ENCODE measurements around the gene PI16.

Gene PI16

DNA sequence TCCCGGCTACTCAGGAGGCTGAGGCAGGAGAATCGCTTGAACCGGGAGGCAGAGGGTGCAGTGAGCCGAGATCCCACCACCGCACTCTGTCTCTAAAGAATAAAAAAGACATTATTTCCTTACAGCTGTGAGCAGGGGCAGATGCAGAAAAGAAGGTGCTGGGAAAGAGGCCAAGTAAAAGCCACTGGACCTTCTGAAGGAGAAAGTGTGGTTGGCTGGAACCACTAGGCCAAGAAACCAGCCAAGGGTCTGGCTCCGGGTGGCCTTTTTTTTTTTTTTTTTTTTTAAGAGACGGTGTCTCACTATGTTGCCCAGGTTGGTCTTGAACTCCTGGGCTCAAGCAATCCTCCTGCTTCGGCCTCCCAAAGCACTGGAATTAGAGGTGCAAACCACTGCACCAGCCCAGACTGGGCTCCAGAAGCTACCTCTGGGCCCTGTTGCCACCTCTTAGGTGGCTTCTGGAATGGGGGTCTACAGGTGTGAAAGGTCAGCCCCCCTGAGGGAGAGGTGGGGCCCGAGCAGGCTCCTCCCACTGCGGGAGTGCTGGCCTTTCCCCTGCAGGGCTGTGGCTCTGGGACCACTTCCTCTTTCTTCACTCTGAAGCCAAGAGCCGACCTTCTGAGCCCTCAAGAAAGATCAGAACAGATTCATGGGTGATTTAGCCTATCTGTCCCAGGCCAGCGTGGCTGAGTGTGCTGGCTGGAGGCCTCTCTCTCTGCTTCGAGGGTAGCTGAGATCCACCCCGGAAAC is 50.7 kb downstream of the PI16 start, which contains the start of gene FGD2:
FGD2 (plus strand) TSS at position 595 of the 750 bp plus-strand sequence. CDS start 163 bp downstream, outside the sequence.
- no peaks in the 10 kb centered on the region for H3K36me3 ChIP-seq (replicated peaks)
- H3K27me3 ChIP-seq (replicated peaks): no peaks in the 10 kb centered on the region
- no peak for DNase-seq
- H3K4me3 ChIP-seq (ENCODE audit: low read depth, low read length): no peak within 1 kb of the TSS
- no peak for TF ChIP-seq CTCF (IDR thresholded peaks at IDR 0.05; ENCODE audit: low read depth, low read length, missing control alignments)
- in situ Hi-C loops (cut with HindIII; ENCODE audit: low pct_ligation_motif_present, low sequenced_read_pairs): loop anchor here (25.0 kb wide), 1 partner anchor 243 kb away; no protein-coding TSS in a partner anchor
- no peak within 1 kb of the TSS for H3K27ac ChIP-seq

DNA sequence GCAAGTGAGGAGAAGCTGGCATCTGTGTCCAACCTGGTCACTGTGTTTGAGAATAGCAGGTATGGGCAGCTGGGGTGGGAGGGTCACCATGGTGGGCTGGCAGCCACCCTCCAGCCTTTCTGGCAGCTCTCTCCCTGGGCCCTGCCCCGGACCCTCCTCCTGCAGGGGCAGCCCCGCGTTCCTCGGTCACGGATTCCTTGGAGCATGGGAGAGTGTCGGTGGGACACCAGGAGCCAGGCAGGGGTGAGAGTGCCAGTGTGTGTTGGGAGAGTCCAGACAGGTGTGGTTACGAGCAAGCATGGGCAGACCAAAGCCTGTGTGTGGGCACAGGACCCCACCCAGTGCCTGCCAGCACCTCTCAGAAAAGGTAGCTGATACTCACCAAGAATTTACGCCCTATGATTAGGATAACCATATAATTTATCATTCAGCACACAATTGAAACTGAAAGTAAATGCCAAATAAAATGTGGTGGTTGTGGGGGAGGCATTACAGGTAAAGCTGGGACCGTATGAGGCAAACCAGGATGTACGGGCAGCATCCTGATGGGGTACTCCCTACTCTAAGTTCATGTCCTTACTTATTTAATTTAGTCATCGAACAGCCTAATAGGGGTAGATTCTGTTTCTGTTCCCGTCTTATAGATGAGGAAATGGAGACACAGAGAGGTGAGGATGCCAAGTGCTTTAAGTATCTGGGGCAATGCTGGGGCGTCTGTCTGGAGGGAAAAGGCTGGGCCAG is 51.5 kb downstream of the PI16 start:
- no peak for TF ChIP-seq CTCF (IDR thresholded peaks at IDR 0.05; ENCODE audit: low read depth, low read length, missing control alignments)
- Histone ChIP-seq H3K27me3 (replicated peaks) (no peaks in the 10 kb centered on the region), H3K36me3 (replicated peaks) (no peaks in the 10 kb centered on the region), H3K4me3 (ENCODE audit: low read depth, low read length) (no peak overlapping the region), H3K27ac (no peak overlapping the region)
- no peak for DNase-seq
- in situ Hi-C loops (cut with HindIII; ENCODE audit: low pct_ligation_motif_present, low sequenced_read_pairs): loop anchor here (25.0 kb wide), 1 partner anchor 244 kb away; no protein-coding TSS in a partner anchor

- DNase-seq: no peak
- Histone ChIP-seq H3K27ac (no peak overlapping the region), H3K4me3 (ENCODE audit: low read depth, low read length) (no peak overlapping the region), H3K36me3 (replicated peaks) (no peaks in the 10 kb centered on the region), H3K27me3 (replicated peaks) (no peaks in the 10 kb centered on the region)
- in situ Hi-C loops (cut with HindIII; ENCODE audit: low pct_ligation_motif_present, low sequenced_read_pairs): loop anchor here (25.0 kb wide), 1 partner anchor 245 kb away; no protein-coding TSS in a partner anchor
- no peak for TF ChIP-seq CTCF (IDR thresholded peaks at IDR 0.05; ENCODE audit: low read depth, low read length, missing control alignments)
Observed at GRCh38 chr6:37006793-37007339, 52.3 kb downstream of the PI16 start.

GRCh38 chr6:37007340-37008043 is 53.0 kb downstream of the PI16 start:
- Histone ChIP-seq H3K36me3 (replicated peaks) (no peaks in the 10 kb centered on the region), H3K27me3 (replicated peaks) (no peaks in the 10 kb centered on the region), H3K4me3 (ENCODE audit: low read depth, low read length) (no peak overlapping the region), H3K27ac (no peak overlapping the region)
- no peak for TF ChIP-seq CTCF (IDR thresholded peaks at IDR 0.05; ENCODE audit: low read depth, low read length, missing control alignments)
- in situ Hi-C loops (cut with HindIII; ENCODE audit: low pct_ligation_motif_present, low sequenced_read_pairs): loop anchor here (25.0 kb wide), 1 partner anchor 245 kb away; no protein-coding TSS in a partner anchor
- no peak for DNase-seq

Data from brain microvascular endothelial cell (primary cell).